DND-41 (cell line): Measurements from ENCODE around the gene UGT1A6.

Experiments used
- ATAC-seq: fragments of 200-7000 bp; cut with Tn5 transposase; 3 replicates; pipeline ENCODE4 v1.9.1; 2021; ENCODE audit warnings: low read depth; ENCODE audit not compliant: insufficient read depth
- DNase-seq: peaks from one replicate; pipeline ENCODE4 v3.0.0-alpha.2; 2020
- H2AFZ ChIP-seq: 2 replicates; pipeline ENCODE4 v1.6.0; 2012; ENCODE audit warnings: low read depth, low read length
- H3K27ac ChIP-seq: 2 replicates; pipeline ENCODE4 v1.5.1; 2012; ENCODE audit warnings: low read length, inconsistent platforms
- H3K27me3 ChIP-seq: fragments of 200-600 bp; sonication (generic); 2 replicates; pipeline ENCODE4 v1.6.0; 2012; ENCODE audit warnings: low read length, mild to moderate bottlenecking, inconsistent platforms; ENCODE audit not compliant: insufficient read depth, poor library complexity
- H3K36me3 ChIP-seq: 2 replicates; pipeline ENCODE4 v1.5.1; 2012; ENCODE audit warnings: low read length, inconsistent platforms; ENCODE audit not compliant: insufficient read depth
- H3K4me1 ChIP-seq: 2 replicates; pipeline ENCODE4 v1.5.1; 2012; ENCODE audit warnings: mild to moderate bottlenecking, low read length; ENCODE audit not compliant: insufficient read depth
- H3K4me2 ChIP-seq: 2 replicates; pipeline ENCODE4 v1.6.0; 2012; ENCODE audit warnings: mild to moderate bottlenecking, moderate library complexity, low read length, inconsistent platforms; ENCODE audit not compliant: insufficient read depth
- H3K4me3 ChIP-seq, 2 experiments: fragments of 200-600 bp in 1 of 2; shearing (Covaris generic) in 1 of 2; 2 replicates each; pipeline ENCODE4 v1.5.1; 2012 to 2016; ENCODE audit warnings: inconsistent platforms in 2 of 2, low read length in 2 of 2, mild to moderate bottlenecking in 2 of 2, low read depth in 1 of 2, moderate library complexity in 1 of 2
- H3K79me2 ChIP-seq: 2 replicates; pipeline ENCODE4 v1.6.0; 2012; ENCODE audit warnings: low read length, inconsistent platforms; ENCODE audit not compliant: insufficient read depth
- H3K9ac ChIP-seq: 2 replicates; pipeline ENCODE4 v1.6.0; 2012; ENCODE audit warnings: low read depth, mild to moderate bottlenecking, inconsistent platforms, low read length, moderate library complexity
- H3K9me3 ChIP-seq: 2 replicates; pipeline ENCODE4 v1.5.1; 2012; ENCODE audit warnings: low read length, moderate library complexity, mild to moderate bottlenecking, inconsistent platforms; ENCODE audit not compliant: insufficient read depth, severe bottlenecking
- H4K20me1 ChIP-seq: 2 replicates; pipeline ENCODE4 v1.6.0; 2012; ENCODE audit warnings: low read length; ENCODE audit not compliant: insufficient read depth
- CTCF ChIP-seq: IDR thresholded peaks from 2 replicates; pipeline ENCODE4 v1.5.1; 2012; ENCODE audit warnings: borderline replicate concordance, low read length, moderate library complexity, mild to moderate bottlenecking; ENCODE audit not compliant: poor library complexity, severe bottlenecking; ENCODE audit errors: extremely low read depth
- EZH2 ChIP-seq: IDR thresholded peaks from 3 replicates; pipeline ENCODE4 v1.6.1; 2012; ENCODE audit warnings: borderline replicate concordance, low read depth, mild to moderate bottlenecking, moderate library complexity, low read length, inconsistent platforms; ENCODE audit not compliant: severe bottlenecking

Gene UGT1A6

GRCh38 chr2:233769260-233769659, 76.6 kb downstream of the UGT1A6 start:
- H3K27ac ChIP-seq = no peak overlapping the region
- H3K36me3 ChIP-seq = no peaks in the 10 kb centered on the region

GRCh38 chr2:233772153-233772552, 79.5 kb downstream of the UGT1A6 start:
- DNase-seq = no peak
- no peak overlapping the region for H3K4me2 ChIP-seq
- no peaks in the 10 kb centered on the region for H3K27me3 ChIP-seq
- H3K9ac ChIP-seq = no peak overlapping the region
- no peaks in the 10 kb centered on the region for H3K79me2 ChIP-seq
- H4K20me1 ChIP-seq = no peaks in the 10 kb centered on the region
- H3K9me3 ChIP-seq = no peaks in the 10 kb centered on the region
- no peaks in the 10 kb centered on the region for H3K4me1 ChIP-seq
- no peak overlapping the region for H3K4me3 ChIP-seq
- H3K27ac ChIP-seq = no peak overlapping the region
- no peaks in the 10 kb centered on the region for H3K36me3 ChIP-seq
- ATAC-seq = no peak
- TF ChIP-seq EZH2 (no peak), CTCF (no peak)
- no peak overlapping the region for H2AFZ ChIP-seq

More at GRCh38 chr2:233769260-233769659, 76.6 kb downstream of the UGT1A6 start:
- ATAC-seq (no peak), DNase-seq (no peak)
- Histone ChIP-seq H3K9ac (no peak overlapping the region), H3K4me2 (no peak overlapping the region), H3K4me3 (no peak overlapping the region), H3K4me1 (no peaks in the 10 kb centered on the region), H3K79me2 (no peaks in the 10 kb centered on the region), H4K20me1 (no peaks in the 10 kb centered on the region), H2AFZ (no peak overlapping the region), H3K9me3 (no peaks in the 10 kb centered on the region), H3K27me3 (peaks cover 4% of the 10 kb centered on the region)
- TF ChIP-seq EZH2 (no peak), CTCF (no peak)

- DNase-seq (no peak), ATAC-seq (no peak)
- H3K9ac ChIP-seq = no peak overlapping the region
- H4K20me1 ChIP-seq = no peaks in the 10 kb centered on the region
- H3K36me3 ChIP-seq = no peaks in the 10 kb centered on the region
- no peaks in the 10 kb centered on the region for H3K27me3 ChIP-seq
- H3K4me1 ChIP-seq = no peaks in the 10 kb centered on the region
- TF ChIP-seq CTCF (no peak), EZH2 (no peak)
- no peak overlapping the region for H3K4me3 ChIP-seq
- H2AFZ ChIP-seq = no peak overlapping the region
- H3K79me2 ChIP-seq = no peaks in the 10 kb centered on the region
- no peak overlapping the region for H3K27ac ChIP-seq
- no peaks in the 10 kb centered on the region for H3K9me3 ChIP-seq
- H3K4me2 ChIP-seq = no peak overlapping the region
Measured at GRCh38 chr2:233772583-233772982, 79.9 kb downstream of the UGT1A6 start.

GRCh38 chr2:233773854-233774253, 81.2 kb downstream of the UGT1A6 start:
- no peak overlapping the region for H3K4me2 ChIP-seq
- DNase-seq (no peak), ATAC-seq (no peak)
- TF ChIP-seq CTCF (no peak), EZH2 (no peak)
- H3K36me3 ChIP-seq = no peaks in the 10 kb centered on the region
- no peaks in the 10 kb centered on the region for H3K4me1 ChIP-seq
- H4K20me1 ChIP-seq = no peaks in the 10 kb centered on the region
- H3K27ac ChIP-seq = no peak overlapping the region
- H3K79me2 ChIP-seq = no peaks in the 10 kb centered on the region
- no peak overlapping the region for H3K4me3 ChIP-seq
- H3K9me3 ChIP-seq = no peaks in the 10 kb centered on the region
- no peak overlapping the region for H3K9ac ChIP-seq
- no peaks in the 10 kb centered on the region for H3K27me3 ChIP-seq
- H2AFZ ChIP-seq = no peak overlapping the region
